ENCODE data around the gene CD44.

The CD44 gene

DNA sequence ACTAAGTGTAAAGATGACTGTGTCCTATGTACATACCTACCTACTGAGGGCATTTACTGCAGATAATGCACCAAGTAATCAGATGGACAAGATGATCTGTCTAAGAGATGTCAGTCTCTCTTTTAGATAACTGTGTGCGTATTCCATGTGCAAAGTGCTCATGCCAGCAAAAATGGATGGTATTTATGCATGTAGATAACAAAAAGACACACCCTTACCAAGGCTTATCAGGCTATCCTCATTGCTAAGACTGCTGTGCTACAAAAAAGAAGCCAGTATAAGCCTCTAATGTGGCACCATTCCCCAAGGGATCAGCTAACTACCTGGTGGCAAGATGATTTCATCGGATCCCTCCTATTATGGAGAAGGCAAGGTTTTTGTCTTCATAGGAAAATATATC lies 34.3 kb upstream of the CD44 start:
- TF ChIP-seq ZC3H10 (CRISPR knock-in tag; IDR thresholded peaks at IDR 0.05) (no peak), BACH2 (CRISPR knock-in tag; IDR thresholded peaks at IDR 0.05; ENCODE audit: borderline replicate concordance) (no peak), ZFP30 (CRISPR knock-in tag; IDR thresholded peaks at IDR 0.05) (no peak), PPARA (CRISPR knock-in tag; IDR thresholded peaks at IDR 0.05; ENCODE audit: borderline replicate concordance) (no peak), ZNF565 (CRISPR knock-in tag; conservative IDR thresholded peaks at IDR 0.05; ENCODE audit: low read depth) (no peak), CSDC2 (CRISPR knock-in tag; IDR thresholded peaks at IDR 0.05) (no peak), ARNTL (CRISPR knock-in tag; IDR thresholded peaks at IDR 0.05; ENCODE audit: borderline replicate concordance, low read depth) (no peak), ZNF8 (CRISPR knock-in tag; IDR thresholded peaks at IDR 0.05) (no peak), ZFP3 (CRISPR knock-in tag; IDR thresholded peaks at IDR 0.05) (no peak), ISL1 (CRISPR knock-in tag; IDR thresholded peaks at IDR 0.05) (no peak), CSRNP3 (CRISPR knock-in tag; IDR thresholded peaks at IDR 0.05) (no peak), ESRRG (CRISPR knock-in tag; IDR thresholded peaks at IDR 0.05) (no peak), SNAI2 (CRISPR knock-in tag; IDR thresholded peaks at IDR 0.05) (no peak), OSR1 (CRISPR knock-in tag; IDR thresholded peaks at IDR 0.05) (no peak), TSHZ2 (CRISPR knock-in tag; IDR thresholded peaks at IDR 0.05) (no peak), PATZ1 (CRISPR knock-in tag; IDR thresholded peaks at IDR 0.05; ENCODE audit: borderline replicate concordance) (no peak), RARB (CRISPR knock-in tag; IDR thresholded peaks at IDR 0.05) (no peak)
- TF ChIP-seq, protein P1, sequence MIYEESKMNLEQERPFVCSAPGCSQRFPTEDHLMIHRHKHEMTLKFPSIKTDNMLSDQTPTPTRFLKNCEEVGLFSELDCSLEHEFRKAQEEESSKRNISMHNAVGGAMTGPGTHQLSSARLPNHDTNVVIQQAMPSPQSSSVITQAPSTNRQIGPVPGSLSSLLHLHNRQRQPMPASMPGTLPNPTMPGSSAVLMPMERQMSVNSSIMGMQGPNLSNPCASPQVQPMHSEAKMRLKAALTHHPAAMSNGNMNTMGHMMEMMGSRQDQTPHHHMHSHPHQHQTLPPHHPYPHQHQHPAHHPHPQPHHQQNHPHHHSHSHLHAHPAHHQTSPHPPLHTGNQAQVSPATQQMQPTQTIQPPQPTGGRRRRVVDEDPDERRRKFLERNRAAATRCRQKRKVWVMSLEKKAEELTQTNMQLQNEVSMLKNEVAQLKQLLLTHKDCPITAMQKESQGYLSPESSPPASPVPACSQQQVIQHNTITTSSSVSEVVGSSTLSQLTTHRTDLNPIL (CRISPR knock-in tag; IDR thresholded peaks at IDR 0.05; ENCODE audit: low read depth), result no peak
- ATAC-seq, result no peak

DNA sequence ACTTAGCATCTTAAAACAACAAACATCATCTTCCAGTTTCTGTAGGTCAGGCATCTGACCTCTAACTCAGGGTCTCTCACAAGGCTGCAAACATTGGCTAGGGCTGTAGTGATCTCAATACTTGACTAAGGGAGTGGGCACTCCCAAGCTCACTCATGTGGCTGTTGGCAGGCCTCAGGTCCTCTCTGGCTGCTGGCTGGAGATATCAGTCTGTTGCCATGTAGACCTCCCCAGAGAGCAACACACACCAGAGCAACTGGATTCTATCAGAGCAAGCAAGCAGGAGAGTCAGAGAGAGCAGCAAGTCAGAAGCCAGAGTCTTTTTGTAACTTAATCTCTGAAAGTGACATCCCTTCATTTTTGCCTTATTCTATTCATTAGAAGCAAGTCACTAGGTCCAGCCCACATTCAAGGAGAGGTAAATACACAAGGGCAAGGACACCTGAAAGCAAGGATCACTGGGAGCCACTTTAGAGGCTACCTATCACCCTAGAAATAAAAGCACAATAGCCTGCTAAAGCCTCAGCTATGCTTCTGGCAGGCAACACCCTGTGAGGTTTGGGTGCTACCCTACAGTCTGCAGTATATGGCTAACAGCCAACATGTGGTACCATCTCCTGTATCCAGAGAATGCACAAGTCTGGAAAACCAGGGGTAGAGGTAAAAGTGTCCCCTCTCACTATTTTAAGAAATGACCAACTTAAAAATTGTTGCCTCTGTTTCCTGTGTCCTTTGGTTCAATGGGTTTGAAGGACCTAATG lies 33.5 kb upstream of the CD44 start:
- no peak for TF ChIP-seq ZNF8 (CRISPR knock-in tag; IDR thresholded peaks at IDR 0.05)
- TF ChIP-seq ZC3H10 (CRISPR knock-in tag; IDR thresholded peaks at IDR 0.05), result no peak
- TF ChIP-seq ISL1 (CRISPR knock-in tag; IDR thresholded peaks at IDR 0.05), result no peak
- TF ChIP-seq TSHZ2 (CRISPR knock-in tag; IDR thresholded peaks at IDR 0.05), result no peak
- TF ChIP-seq, protein P1 (CRISPR knock-in tag; IDR thresholded peaks at IDR 0.05; ENCODE audit: low read depth), result no peak
- no peak for TF ChIP-seq GLIS3 (CRISPR knock-in tag; IDR thresholded peaks at IDR 0.05)
- TF ChIP-seq POU6F1 (CRISPR knock-in tag; IDR thresholded peaks at IDR 0.05; ENCODE audit: borderline replicate concordance, low read depth), result no peak
- TF ChIP-seq ESRRG (CRISPR knock-in tag; IDR thresholded peaks at IDR 0.05), result no peak
- ATAC-seq, result no peak; the same call in 2 of the 3 replicates
